ENCODE data around the gene THEMIS2.

THEMIS2 gene

DNA sequence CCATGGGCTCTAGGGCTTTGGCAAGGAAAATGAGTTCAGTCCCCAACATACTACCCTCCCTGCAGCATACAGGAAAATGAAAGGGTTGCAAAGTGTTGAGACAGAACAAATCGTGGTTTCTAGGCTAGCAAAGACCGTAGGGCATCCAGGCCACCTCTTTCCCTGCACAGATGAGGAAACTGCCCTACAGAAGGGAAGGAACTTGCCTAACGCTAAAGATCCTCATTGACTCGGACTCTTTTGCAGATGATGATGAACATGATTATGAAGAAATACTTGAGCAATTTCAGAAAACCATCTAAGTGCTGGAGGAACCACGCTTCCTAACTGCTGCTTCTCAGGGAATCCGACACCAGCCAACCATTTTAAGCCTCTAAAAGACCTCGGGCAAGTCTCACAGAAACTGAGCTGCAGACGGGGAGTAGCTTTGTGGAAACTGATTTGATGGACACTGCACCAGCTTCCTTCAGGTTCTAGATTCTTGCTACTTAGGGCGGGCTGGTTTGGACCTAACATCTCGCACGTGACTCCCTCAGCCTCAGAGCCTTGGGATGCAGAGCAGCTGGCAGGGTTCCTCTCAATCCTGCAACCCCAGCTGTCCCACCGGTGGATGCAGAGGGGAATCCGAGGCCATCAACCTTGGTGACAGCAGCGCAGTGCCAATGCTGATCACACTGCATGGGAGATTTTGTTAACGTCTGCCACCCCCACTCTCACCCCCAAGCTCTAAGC is 13.4 kb downstream of the THEMIS2 start:
- no peak for DNase-seq (ENCODE audit: low read depth in 3 of 3)

DNA sequence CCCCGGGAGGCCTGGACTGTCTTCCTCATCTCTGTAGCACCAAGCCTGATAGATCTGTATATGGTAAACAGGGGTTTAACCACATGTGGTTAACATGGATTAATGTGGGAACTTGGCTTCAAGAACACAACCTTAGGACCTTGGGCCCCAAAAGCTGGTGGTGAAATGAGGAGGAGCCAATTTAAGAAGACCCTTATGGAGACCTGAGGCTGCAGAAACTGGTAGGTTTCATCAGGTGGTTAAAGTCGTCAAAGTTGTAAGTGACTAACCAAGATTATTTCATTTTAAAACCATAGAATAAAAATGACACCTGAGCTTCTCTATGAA is 14.0 kb downstream of the THEMIS2 start:
- no peak for DNase-seq (ENCODE audit: low read depth in 3 of 3)

DNA sequence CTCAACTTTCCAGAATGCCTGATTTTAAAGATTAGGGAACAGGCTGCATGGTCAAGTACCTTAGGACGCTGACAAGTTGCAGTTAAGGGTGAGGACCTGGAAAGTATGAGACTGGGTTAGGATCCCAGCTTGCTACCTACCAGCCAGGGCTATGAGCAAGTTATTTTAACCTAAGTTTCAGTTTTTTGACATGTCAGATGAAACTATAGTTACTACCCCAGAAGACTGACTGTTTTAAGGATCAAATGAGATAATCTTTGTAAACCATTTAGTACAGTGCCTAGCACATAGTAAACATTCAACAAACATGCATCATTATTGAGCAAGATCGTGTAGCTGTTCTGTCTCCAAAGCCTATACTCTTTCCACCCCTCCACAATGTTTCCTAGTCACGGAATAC is 14.4 kb downstream of the THEMIS2 start:
- DNase-seq (ENCODE audit: low read depth in 3 of 3) = no peak

DNA sequence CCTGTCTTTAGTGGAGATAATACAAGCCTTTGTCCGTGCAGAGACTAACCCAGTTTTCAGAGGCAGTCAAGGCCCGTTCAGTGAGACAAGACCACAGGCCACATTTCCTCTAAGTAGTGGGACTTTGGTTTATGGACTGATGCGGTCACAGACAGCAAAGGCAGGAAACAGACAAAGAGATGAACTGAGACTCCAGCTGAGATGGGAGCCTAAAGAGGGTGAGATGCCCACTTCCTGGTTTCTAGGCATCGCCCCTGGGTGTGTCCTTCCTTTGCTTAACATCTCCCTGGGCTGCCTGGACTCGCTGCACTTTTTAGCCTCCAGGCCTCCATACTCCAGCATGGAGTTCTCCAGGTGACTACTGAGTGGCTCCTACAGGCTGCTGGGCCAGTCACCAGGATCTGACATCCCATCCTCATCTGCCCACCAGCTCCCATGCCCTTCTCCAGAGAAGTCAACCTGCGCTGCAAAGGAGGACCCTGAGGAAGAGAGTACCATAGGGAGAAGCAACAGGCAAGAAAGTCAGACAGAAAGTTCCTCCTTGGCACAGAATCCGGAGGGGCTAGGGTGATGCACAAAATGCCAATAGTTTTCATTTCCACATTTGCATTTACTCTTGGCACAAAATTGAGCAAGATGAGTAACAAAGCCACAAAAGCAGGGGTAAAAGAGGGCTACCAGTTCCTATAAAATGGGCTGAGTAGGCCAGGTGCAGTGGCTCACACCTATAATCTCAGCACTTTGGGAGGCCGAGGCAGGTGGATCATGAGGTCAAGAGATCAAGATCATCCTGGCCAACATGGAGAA is 15.1 kb downstream of the THEMIS2 start:
- DNase-seq (ENCODE audit: low read depth in 3 of 3) = no peak

DNA sequence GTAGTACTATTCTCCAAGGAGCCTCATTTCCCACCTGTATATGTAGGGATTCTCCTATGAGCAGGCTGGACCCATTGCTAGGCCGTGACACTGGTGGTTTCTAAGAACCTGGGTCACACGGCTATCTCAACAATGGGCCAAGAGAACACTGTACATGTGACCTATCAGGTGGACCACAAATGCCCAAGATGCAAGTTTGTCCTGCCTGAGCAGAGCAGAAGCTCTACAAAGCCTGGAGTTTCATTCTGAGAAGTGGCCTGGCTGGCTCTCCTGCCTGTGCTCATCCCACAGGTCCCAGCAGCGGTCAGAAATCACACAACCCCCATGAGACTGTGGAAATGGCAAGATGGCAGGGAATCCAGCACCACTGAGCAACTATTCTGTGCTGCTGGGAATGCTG is 17.2 kb downstream of the THEMIS2 start:
- DNase-seq (ENCODE audit: low read depth in 3 of 3) = no peak

DNA sequence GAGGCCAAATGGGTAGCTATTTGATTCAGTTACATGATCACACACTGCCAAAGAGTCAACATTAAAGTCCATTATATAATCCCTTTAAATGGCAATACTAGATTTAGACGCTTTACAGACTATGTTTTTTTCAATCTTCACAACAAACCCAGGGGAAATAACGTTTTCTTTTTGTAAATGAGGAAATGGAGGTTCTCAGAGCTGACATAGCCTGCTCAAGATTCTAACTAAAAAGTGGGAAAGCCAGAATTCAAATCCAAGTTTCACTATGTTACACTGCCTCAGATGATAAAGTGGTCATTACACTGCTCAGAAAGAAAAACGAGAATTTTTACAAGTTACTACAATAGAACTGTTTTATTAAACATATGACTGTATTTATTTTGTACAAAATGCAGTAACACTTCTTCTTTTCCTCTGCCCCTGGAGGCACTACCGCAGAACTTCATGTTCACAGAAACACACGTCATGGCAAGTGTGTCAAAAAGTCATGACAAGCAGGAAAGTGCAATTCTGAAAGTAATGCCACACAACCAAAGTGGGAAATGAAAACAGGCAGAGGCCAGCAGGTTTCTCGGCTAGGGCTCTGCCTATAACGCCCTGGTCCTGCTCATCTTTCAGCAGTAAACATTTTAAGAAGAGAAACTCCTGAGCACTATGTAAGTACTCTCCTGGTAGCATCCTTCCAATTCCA is 19.0 kb downstream of the THEMIS2 start:
- DNase-seq (ENCODE audit: low read depth in 3 of 3) = no peak

DNA sequence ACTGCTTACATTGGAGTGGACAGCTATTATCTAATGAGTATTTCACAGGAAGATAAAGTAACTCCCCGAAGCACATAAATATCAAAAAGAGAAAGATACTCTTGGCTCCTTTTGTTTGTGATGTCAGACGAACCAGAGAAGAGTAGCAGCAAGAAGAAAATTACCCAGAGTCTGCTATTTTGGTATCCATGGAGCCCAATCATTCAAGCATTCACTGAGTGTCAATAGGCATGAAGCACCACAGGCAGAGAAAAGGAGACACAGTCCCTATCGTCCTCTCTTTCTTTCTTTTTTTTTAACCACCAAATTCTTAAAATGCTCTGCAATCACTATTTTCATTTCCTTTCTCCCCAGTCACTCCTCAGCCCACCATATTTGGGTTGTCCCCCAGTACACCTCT is 22.2 kb downstream of the THEMIS2 start:
- DNase-seq (ENCODE audit: low read depth in 3 of 3) = no peak

DNA sequence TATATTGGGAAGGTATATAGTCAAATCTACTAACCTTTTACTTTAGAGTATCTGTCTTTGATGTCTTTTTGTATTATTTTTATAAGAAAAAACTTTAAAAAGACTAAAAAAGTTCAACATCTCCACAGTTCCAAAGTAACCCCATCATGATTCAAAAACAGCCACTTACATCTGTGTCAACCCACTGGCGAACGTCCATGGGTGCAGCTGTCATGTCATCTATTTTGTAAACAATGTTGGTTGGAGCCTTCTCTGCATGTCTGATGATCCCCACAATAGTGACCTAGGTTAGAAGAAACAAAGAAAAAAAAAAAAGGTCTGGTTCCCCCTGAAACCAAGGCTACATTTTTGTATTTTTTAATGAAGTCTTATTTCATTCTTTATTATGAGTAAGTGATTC is 34.4 kb downstream of the THEMIS2 start:
- no peak for DNase-seq (ENCODE audit: low read depth in 3 of 3)

DNA sequence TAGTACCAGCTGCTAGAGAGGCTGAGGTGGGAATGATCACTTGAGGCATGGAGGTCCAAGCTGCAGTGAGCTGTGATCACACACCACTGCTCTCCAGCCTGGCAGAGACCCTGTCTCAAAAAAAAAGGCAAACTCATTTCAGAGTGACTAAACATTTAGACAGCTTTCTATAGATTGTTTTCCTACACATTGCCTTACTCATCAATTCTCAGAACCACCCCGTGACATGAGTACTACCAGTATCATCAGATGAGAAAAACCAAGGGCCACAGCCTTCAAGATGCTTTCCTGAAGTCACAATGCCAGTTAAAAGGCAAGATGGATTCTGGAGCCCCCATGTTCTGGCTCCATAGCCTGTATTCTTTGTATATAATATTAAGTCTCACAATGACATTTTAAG is 40.1 kb downstream of the THEMIS2 start:
- DNase-seq (ENCODE audit: low read depth in 3 of 3) = peak in 2 of 3 donors; percentile 10 to 18

DNA sequence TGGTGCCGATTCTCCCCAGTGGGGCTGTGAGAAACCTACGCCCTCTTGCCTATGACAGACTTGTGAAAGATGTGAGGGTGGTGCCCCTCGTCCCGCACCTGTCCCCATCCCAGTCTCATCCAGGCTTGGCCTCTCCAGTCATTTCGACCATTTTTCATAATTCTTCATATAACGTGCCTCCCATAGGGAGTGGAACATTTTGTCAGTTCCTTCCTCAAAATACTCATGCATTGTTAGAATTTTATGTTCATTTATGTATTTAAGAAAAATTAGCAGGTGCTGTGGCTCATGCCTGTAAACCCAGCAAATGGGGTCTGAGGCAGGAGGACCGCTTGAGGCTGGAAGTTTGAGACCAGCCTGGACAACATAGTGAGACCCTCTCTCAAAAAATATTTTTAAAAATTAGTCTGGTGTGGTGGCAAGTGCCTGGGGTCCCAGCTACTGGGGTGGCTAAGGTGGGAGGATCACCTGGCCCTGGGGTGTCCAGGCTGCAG is 42.8 kb downstream of the THEMIS2 start:
- no peak for DNase-seq (ENCODE audit: low read depth in 3 of 3)

DNA sequence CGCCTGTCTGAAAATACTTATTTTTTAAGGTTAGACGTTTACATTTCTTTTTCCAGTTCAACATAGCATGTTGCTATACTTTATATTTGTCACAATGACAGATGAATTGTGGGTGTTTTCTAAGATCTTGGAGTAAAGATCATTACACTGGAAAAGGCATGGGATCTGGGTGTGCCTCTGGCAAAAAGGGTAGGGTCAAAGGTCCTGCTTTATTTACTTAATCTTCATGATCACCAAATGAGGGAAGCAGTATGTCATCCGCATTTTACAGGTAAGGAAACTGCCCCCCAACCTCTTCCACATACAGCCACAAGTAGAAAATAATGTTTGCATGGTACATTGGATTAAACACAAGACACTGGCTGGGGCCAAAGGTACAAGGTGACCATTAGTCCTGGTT is 49.9 kb downstream of the THEMIS2 start:
- no peak for DNase-seq (ENCODE audit: low read depth in 3 of 3)

DNA sequence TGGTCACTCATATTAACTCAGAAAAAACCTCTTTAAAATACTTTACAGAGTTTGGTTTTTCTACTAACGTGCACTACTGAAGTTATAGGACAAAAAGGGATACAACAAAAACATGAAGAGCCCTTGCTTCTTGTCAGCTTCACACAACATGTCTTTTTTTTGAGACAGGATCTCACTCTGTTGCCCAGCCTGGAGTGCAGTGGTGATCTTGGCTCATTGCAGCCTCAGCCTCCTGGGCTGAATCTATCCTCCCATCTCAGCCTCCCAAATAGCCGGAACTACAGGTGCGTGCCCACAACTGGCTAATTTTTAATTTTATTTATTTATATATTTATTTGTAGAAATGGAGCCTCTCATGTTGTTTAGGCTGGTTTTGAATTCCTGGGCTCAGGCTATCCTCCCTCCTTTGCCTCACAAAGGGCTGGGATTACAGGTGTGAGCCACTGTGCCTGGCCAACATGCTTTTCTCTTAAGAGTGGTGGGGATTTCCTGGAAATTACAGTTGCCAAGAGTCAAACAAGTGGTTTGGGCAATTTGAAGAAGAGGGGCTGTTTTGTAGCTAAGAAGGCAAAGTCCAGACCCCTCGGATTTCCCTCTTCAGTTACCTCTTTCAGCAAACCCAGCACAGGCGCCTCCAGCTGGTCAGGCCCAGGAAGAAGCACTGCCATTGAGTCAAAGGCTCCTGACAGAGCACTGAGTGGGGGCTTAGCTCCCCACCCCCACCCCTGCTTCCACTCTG is 56.0 kb downstream of the THEMIS2 start:
- DNase-seq (ENCODE audit: low read depth in 3 of 3) = no peak

DNA sequence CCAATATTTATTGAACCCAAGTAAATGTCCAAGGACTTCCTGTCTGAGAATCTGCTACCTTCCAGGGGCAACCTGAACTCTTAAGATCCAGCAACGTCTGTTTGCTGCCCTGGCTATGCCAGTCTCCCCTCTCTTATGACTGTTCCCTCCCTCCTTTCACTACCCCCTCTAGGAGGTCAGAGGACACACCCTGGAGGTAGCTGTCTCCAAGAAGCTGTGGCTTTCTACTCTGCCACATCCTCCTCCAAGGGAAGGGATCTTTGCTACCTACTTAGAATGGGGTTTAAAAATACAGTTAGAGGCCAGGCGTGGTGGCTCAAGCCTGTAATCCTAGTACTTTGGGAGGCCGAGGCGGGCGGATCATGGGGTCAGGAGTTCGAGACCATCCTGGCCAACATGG is 58.8 kb downstream of the THEMIS2 start:
- DNase-seq (ENCODE audit: low read depth in 3 of 3) = no peak

DNA sequence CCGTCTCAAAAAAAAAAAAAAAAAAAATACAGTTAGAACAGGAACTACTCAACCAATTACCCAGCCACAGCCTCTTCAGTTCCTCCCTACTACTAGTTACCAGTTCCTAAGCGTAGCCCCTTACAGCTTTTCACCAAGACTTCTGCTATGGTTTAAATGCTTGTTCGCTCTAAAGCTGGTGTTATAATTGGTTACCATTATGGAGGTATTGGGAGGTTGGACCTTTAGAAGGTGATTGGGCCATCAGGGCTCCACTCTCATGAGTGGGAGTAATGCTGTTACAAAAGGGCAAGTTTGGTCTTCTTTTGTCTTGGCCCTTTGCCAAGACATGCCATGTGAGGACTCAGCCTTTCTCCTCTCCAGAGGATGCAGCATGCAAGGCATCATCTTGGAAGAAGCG is 59.4 kb downstream of the THEMIS2 start:
- no peak for DNase-seq (ENCODE audit: low read depth in 3 of 3)

DNA sequence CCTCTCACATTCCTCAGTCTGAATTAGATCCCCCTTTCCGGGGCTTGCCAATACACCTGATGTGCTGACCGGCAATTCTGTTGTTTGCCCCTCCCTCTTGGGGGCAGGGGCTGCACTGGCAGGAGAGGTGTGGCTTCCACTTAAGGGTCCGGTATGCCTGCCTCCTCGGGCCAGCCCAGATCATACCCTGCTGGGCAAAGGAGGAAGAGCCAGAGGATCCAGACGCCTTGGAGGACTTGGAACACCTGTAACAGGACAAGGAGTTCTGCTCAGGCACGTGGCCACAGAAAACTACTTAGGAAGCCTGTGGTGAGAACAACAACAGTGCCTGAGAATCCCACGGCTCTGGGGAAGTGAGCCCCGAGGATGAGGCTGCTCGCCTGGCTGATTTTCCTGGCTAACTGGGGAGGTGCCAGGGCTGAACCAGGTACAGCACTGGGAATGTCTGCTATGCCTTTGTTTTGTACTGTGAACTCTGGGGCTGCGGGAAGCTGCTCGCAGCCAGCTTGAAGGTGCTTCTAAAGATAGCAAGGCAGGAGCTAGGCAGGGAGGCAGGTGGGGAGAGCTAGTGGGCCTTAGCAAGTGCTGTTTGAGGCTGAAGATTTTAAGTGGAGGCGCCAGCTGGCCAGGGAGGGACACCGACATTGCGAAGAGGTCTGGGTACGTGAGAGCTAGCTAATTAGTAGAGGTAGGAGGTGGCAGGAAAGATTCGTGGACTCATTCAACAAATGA is 62.6 kb downstream of the THEMIS2 start, which contains the start of gene SMPDL3B:
Gene SMPDL3B (plus strand): TSS at position 183 of the 732 bp plus-strand sequence. CDS start 184 bp downstream, at position 367.
- no peak for DNase-seq (ENCODE audit: low read depth in 3 of 3)

DNA sequence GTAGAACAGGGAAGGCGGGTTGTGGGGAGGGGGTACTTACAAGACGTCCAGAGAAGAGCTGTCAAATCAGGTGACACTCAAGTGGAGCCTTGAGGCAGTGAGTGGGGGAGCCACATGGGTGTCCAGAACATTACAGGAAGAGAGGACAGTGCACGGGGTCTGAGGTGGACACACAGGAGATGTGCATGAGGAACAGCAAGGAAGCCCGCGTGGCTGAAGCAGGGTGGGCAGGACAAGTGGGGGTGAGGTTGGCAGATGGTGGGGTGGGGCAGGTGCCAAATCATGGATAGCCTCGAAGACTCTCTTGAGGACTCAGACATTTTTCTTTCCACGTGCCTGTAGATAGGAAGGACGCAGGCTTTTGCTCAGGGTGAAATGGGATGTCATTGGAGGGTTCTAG is 63.4 kb downstream of the THEMIS2 start:
- DNase-seq (ENCODE audit: low read depth in 3 of 3) = no peak
